Progenitor cell of endocrine pancreas (in vitro differentiated cells): ENCODE results near the gene GPC3. TPM values are rescaled to one million over a fixed set of nuclear protein-coding genes. Genes with fewer than 3 reads are reported as not detected.
A peak's percentile ranks its signal among the peaks of the same experiment; 100 is the strongest.

Experiments
- DNase-seq: peaks from one replicate; pipeline ENCODE4 v3.0.0; 2021; ENCODE audit warnings: low spot score; ENCODE audit not compliant: unreplicated experiment
- H3K27ac Mint-ChIP-seq: 2 replicates; pipeline ENCODE4 v1.8.0; 2021; ENCODE audit warnings: mild to moderate bottlenecking, moderate library complexity, mixed read lengths
- H3K27me3 Mint-ChIP-seq: 2 replicates; pipeline ENCODE4 v1.8.0; 2021; ENCODE audit warnings: mixed read lengths
- H3K36me3 Mint-ChIP-seq: 2 replicates; pipeline ENCODE4 v1.8.0; 2022; ENCODE audit warnings: mixed read lengths; ENCODE audit not compliant: insufficient read depth
- H3K4me1 Mint-ChIP-seq: 2 replicates; pipeline ENCODE4 v1.8.0; 2021; ENCODE audit warnings: low read depth, mixed read lengths
- H3K4me3 Mint-ChIP-seq: 2 replicates; pipeline ENCODE4 v1.8.0; 2021; ENCODE audit warnings: low read depth, mild to moderate bottlenecking, moderate library complexity, mixed read lengths
- H3K9me3 Mint-ChIP-seq: 2 replicates; pipeline ENCODE4 v1.8.0; 2021; ENCODE audit warnings: low read depth, mixed read lengths
- CTCF ChIP-seq: fragments of 200-600 bp; sonication (generic); IDR thresholded peaks from one replicate; pipeline ENCODE4 v1.5.0; 2021; ENCODE audit warnings: antibody characterized with exemption, mild to moderate bottlenecking; ENCODE audit not compliant: unreplicated experiment
- total RNA-seq: library from RNA; stranded (reverse); gene quantifications from 2 replicates; pipeline ENCODE4 v1.2.1, GENCODE V29; 2021

The GPC3 gene
- total RNA-seq, 1 donor from 2014 or later = 197 TPM

- Mint-ChIP-seq H3K4me3 (no peak overlapping the region), H3K4me1 (peaks cover 7% of the 10 kb centered on the region)
These were observed 382.5 kb downstream of the GPC3 start for GRCh38 chrX:133602881-133603280.

GRCh38 chrX:133601116-133601515, 384.3 kb downstream of the GPC3 start:
- DNase-seq = no peak
- Mint-ChIP-seq H3K27ac (no peak overlapping the region), H3K36me3 (peaks cover 2% of the 10 kb centered on the region), H3K4me1 (peaks cover 7% of the 10 kb centered on the region), H3K27me3 (no peaks in the 10 kb centered on the region), H3K4me3 (no peak overlapping the region), H3K9me3 (no peaks in the 10 kb centered on the region)
- no peak for TF ChIP-seq CTCF

More at GRCh38 chrX:133602881-133603280, 382.5 kb downstream of the GPC3 start:
- H3K9me3 Mint-ChIP-seq = no peaks in the 10 kb centered on the region
- no peak for TF ChIP-seq CTCF
- no peak for DNase-seq
- no peaks in the 10 kb centered on the region for H3K27me3 Mint-ChIP-seq
- peaks cover 2% of the 10 kb centered on the region for H3K36me3 Mint-ChIP-seq
- H3K27ac Mint-ChIP-seq = no peak overlapping the region

GRCh38 chrX:133600536-133600935, 384.9 kb downstream of the GPC3 start:
- H3K4me1 Mint-ChIP-seq = peaks cover 7% of the 10 kb centered on the region
- H3K27ac Mint-ChIP-seq = no peak overlapping the region
- no peak for DNase-seq
- no peaks in the 10 kb centered on the region for H3K9me3 Mint-ChIP-seq
- TF ChIP-seq CTCF = no peak
- H3K4me3 Mint-ChIP-seq = no peak overlapping the region
- no peaks in the 10 kb centered on the region for H3K27me3 Mint-ChIP-seq
- peaks cover 2% of the 10 kb centered on the region for H3K36me3 Mint-ChIP-seq

- Mint-ChIP-seq H3K27me3 (no peaks in the 10 kb centered on the region), H3K4me1 (peaks cover 7% of the 10 kb centered on the region), H3K4me3 (no peak overlapping the region), H3K9me3 (no peaks in the 10 kb centered on the region), H3K27ac (no peak overlapping the region), H3K36me3 (peaks cover 3% of the 10 kb centered on the region)
- DNase-seq = no peak
- no peak for TF ChIP-seq CTCF
These were observed 386.6 kb downstream of the GPC3 start for GRCh38 chrX:133598601-133599335.

GRCh38 chrX:133594156-133594555, 391.2 kb downstream of the GPC3 start:
- H3K27me3 Mint-ChIP-seq = no peaks in the 10 kb centered on the region
- DNase-seq = no peak
- H3K27ac Mint-ChIP-seq = peak overlapping the region; percentile 50
- TF ChIP-seq CTCF = no peak
- no peaks in the 10 kb centered on the region for H3K4me1 Mint-ChIP-seq
- no peaks in the 10 kb centered on the region for H3K9me3 Mint-ChIP-seq
- H3K4me3 Mint-ChIP-seq = no peak overlapping the region
- H3K36me3 Mint-ChIP-seq = peaks cover 1% of the 10 kb centered on the region
